ENCODE results near the gene SFXN1. TPM values are rescaled to one million over a fixed set of nuclear protein-coding genes. Genes with fewer than 3 reads are reported as not detected.

The SFXN1 gene
- total RNA-seq, result 142 and 234 TPM in 2 replicates

GRCh38 chr5:175478384-175479124 lies at the start of gene SFXN1:
TSS of gene SFXN1 (plus strand) at chr5:175478560. CDS start at chr5:175492104, 13,544 bp downstream.

GRCh38 chr5:175444060-175444904 lies 34.1 kb upstream of the SFXN1 start, which contains the start of gene DRD1:
TSS of gene DRD1 (minus strand) at chr5:175444182. CDS start at chr5:175443099, 1,083 bp downstream.

Other genes starting within 250 kb of the SFXN1 start
- gene DRD1, start 34.4 kb upstream of the SFXN1 start, total RNA-seq, result under 0.01 TPM in 1 of 2 replicates, not detected in the other
- gene HRH2, start 179.5 kb downstream of the SFXN1 start, total RNA-seq, result not detected in 2 replicates

Data from smooth muscle cell of the umbilical artery (primary cell).